Measurements from ENCODE around the gene PRKG1. TPM values are rescaled to one million over a fixed set of nuclear protein-coding genes. Genes with fewer than 3 reads are reported as not detected.

PRKG1 gene
- total RNA-seq, 4 donors from 2014 or later, result 1.2 to 6.5 (median 2.7) TPM

DNA sequence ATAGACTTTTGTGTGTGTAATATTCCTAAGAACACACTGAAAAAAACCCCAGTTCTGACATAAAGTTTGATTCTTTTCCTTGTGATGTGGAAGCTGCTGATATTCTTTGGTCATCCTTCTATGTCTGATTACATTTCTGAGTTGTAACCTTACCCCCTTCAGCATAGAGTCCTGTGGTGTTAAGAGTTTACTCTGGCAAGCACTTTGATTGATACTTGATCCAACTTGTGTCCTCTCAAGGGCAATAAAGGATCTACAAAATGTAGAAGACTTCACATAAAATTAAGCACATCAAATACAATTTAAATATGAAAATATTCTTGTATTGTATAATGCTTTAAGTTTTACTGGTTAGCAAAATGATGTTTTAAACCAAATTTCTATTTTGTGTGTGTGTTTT is 1018.1 kb downstream of the PRKG1 start:
- H3K4me1 ChIP-seq, result no peaks in the 10 kb centered on the region
- no peaks in the 10 kb centered on the region for H3K36me3 ChIP-seq
- no peak overlapping the region for H3K4me3 ChIP-seq
- TF ChIP-seq POLR2AphosphoS5 (IDR thresholded peaks at IDR 0.05) (no peak), POLR2A (IDR thresholded peaks at IDR 0.05) (no peak), EP300 (IDR thresholded peaks at IDR 0.05) (no peak)
- TF ChIP-seq, protein P1, sequence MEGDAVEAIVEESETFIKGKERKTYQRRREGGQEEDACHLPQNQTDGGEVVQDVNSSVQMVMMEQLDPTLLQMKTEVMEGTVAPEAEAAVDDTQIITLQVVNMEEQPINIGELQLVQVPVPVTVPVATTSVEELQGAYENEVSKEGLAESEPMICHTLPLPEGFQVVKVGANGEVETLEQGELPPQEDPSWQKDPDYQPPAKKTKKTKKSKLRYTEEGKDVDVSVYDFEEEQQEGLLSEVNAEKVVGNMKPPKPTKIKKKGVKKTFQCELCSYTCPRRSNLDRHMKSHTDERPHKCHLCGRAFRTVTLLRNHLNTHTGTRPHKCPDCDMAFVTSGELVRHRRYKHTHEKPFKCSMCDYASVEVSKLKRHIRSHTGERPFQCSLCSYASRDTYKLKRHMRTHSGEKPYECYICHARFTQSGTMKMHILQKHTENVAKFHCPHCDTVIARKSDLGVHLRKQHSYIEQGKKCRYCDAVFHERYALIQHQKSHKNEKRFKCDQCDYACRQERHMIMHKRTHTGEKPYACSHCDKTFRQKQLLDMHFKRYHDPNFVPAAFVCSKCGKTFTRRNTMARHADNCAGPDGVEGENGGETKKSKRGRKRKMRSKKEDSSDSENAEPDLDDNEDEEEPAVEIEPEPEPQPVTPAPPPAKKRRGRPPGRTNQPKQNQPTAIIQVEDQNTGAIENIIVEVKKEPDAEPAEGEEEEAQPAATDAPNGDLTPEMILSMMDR (IDR thresholded peaks at IDR 0.05), result no peak
- DNase-seq (ENCODE audit: low spot score in 2 of 2), result no peak
- no peak overlapping the region for H3K27ac ChIP-seq
- H3K9me3 ChIP-seq, result no peaks in the 10 kb centered on the region
- no peaks in the 10 kb centered on the region for H3K27me3 ChIP-seq

GRCh38 chr10:52098130-52098529 is 1023.8 kb downstream of the PRKG1 start:
- H3K27ac ChIP-seq, result no peak overlapping the region
- H3K27me3 ChIP-seq, result no peaks in the 10 kb centered on the region
- WGBS, result 96% methylated on average over 1 of the region's 1 CpG
- DNase-seq (ENCODE audit: low spot score in 2 of 2), result no peak
- H3K36me3 ChIP-seq, result no peaks in the 10 kb centered on the region
- H3K4me3 ChIP-seq, result no peak overlapping the region
- H3K9me3 ChIP-seq, result no peaks in the 10 kb centered on the region
- H3K4me1 ChIP-seq, result no peaks in the 10 kb centered on the region
- TF ChIP-seq POLR2A (IDR thresholded peaks at IDR 0.05) (no peak), EP300 (IDR thresholded peaks at IDR 0.05) (no peak), POLR2AphosphoS5 (IDR thresholded peaks at IDR 0.05) (no peak)
- TF ChIP-seq, protein P1 (IDR thresholded peaks at IDR 0.05), result no peak

- Histone ChIP-seq H3K36me3 (no peaks in the 10 kb centered on the region), H3K4me3 (no peak overlapping the region), H3K9me3 (no peaks in the 10 kb centered on the region), H3K27ac (no peak overlapping the region), H3K4me1 (no peaks in the 10 kb centered on the region), H3K27me3 (no peaks in the 10 kb centered on the region)
- WGBS, result 74% methylated on average over 5 of the region's 5 CpGs
- TF ChIP-seq EP300 (IDR thresholded peaks at IDR 0.05) (no peak), POLR2A (IDR thresholded peaks at IDR 0.05) (no peak), POLR2AphosphoS5 (IDR thresholded peaks at IDR 0.05) (no peak)
- TF ChIP-seq, protein P1 (IDR thresholded peaks at IDR 0.05), result no peak
- DNase-seq (ENCODE audit: low spot score in 2 of 2), result no peak
These were observed 1024.8 kb downstream of the PRKG1 start for GRCh38 chr10:52099026-52099600.

DNA sequence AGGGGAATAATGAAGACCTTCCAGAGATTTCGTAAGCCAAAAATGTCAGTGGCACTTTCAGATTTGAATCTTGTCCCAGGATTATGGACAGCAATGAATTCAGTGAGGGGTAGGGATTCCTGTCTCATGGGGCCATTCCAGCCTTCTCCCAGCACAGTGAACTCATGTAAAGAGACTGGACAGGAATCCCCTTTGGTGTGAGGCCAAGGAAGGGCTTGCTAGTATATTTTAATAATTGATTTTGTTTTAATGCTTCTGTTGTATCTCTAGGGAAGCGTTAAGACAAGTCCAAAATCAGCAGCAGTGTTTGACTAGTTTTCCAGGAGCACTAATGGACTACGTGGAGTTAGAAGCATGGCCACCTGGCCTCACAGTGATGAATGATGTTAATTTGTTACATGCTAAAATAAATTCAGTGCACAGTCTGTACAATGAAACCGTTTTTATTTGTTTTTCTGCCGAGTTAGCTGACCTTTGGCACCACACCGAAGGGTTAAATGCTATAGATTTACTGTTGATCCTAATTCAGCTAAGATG is 1025.8 kb downstream of the PRKG1 start:
- Histone ChIP-seq H3K9me3 (no peaks in the 10 kb centered on the region), H3K27me3 (no peaks in the 10 kb centered on the region), H3K4me3 (no peak overlapping the region), H3K36me3 (no peaks in the 10 kb centered on the region), H3K27ac (no peak overlapping the region), H3K4me1 (no peaks in the 10 kb centered on the region)
- 70% methylated on average over 6 of the region's 6 CpGs for WGBS
- TF ChIP-seq EP300 (IDR thresholded peaks at IDR 0.05) (no peak), POLR2AphosphoS5 (IDR thresholded peaks at IDR 0.05) (no peak), POLR2A (IDR thresholded peaks at IDR 0.05) (no peak)
- TF ChIP-seq, protein P1 (IDR thresholded peaks at IDR 0.05), result no peak
- no peak for DNase-seq (ENCODE audit: low spot score in 2 of 2)

DNA sequence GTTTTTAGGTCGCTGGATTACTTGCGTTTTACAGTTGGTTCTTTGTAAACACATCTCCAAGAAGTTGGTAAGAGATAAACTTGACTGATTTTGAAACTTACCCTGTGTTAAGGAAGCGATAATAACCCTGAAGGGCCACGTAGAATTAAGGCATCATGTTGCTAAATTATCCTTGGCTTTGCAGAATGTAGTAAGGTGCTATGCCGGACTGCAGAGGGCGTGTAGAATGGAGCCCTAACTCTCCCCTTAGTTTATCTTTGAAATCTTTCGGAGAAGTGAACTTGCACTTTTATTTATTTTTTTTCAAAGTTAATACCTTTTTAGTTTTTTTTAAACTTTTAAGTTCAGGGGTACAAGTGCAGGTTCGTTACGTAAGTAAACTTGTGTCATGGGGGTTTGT is 1031.0 kb downstream of the PRKG1 start:
- no peak for DNase-seq (ENCODE audit: low spot score in 2 of 2)
- 85% methylated on average over 9 of the region's 9 CpGs for WGBS
- Histone ChIP-seq H3K36me3 (no peaks in the 10 kb centered on the region), H3K27me3 (no peaks in the 10 kb centered on the region), H3K9me3 (no peaks in the 10 kb centered on the region), H3K4me1 (no peaks in the 10 kb centered on the region), H3K27ac (no peak overlapping the region), H3K4me3 (no peak overlapping the region)
- no peak for TF ChIP-seq POLR2A (IDR thresholded peaks at IDR 0.05)
- TF ChIP-seq EP300 (IDR thresholded peaks at IDR 0.05), result no peak
- no peak for TF ChIP-seq POLR2AphosphoS5 (IDR thresholded peaks at IDR 0.05)
- TF ChIP-seq, protein P1 (IDR thresholded peaks at IDR 0.05), result no peak
